Spleen (tissue), 11 donors: ENCODE results near the gene CALN1. TPM values are rescaled to one million over a fixed set of nuclear protein-coding genes. Genes with fewer than 3 reads are reported as not detected.

ENCODE experiments used
- DNase-seq: peaks from one replicate; pipeline ENCODE4 v3.0.0-alpha.2; 2020
- H3K27ac ChIP-seq, 8 donors: fragments of 200-600 bp; sonication (generic) in 7 of 8; 1 replicate in 4 of 8; 2 replicates in 4 of 8; pipeline versions ENCODE4 v1.5.0 to v1.8.0; 2016 to 2021; ENCODE audit warnings: inconsistent platforms in 4 of 8, mild to moderate bottlenecking in 4 of 8, moderate library complexity in 1 of 8
- H3K27me3 ChIP-seq, 7 donors: fragments of 200-600 bp; sonication (generic) in 6 of 7; replicated peaks in 1 of 7; 1 replicate in 4 of 7; 2 replicates in 3 of 7; pipeline versions ENCODE4 v1.5.0 to v1.8.0; 2016 to 2021; ENCODE audit warnings: inconsistent platforms in 3 of 7, mild to moderate bottlenecking in 1 of 7
- H3K36me3 ChIP-seq, 6 donors: fragments of 200-600 bp; sonication (generic) in 5 of 6; 1 replicate in 4 of 6; 2 replicates in 2 of 6; pipeline versions ENCODE4 v1.5.0 to v1.8.0; 2016 to 2021; ENCODE audit warnings: inconsistent platforms in 2 of 6
- H3K4me1 ChIP-seq, 6 donors: fragments of 200-600 bp; sonication (generic) in 5 of 6; 1 replicate in 3 of 6; 2 replicates in 3 of 6; pipeline versions ENCODE4 v1.5.0 to v1.8.0; 2016 to 2021; ENCODE audit warnings: inconsistent platforms in 3 of 6
- H3K4me3 ChIP-seq, 8 donors: fragments of 200-600 bp; sonication (generic) in 7 of 8; 1 replicate in 4 of 8; 2 replicates in 4 of 8; pipeline versions ENCODE4 v1.5.0 to v1.8.0; 2016 to 2021; ENCODE audit warnings: inconsistent platforms in 4 of 8, mild to moderate bottlenecking in 4 of 8, moderate library complexity in 2 of 8
- H3K9me3 ChIP-seq, 8 donors: fragments of 200-600 bp; sonication (generic) in 7 of 8; 1 replicate in 4 of 8; 2 replicates in 4 of 8; pipeline versions ENCODE4 v1.5.0 to v1.8.0; 2016 to 2021; ENCODE audit warnings: inconsistent platforms in 4 of 8
- CTCF ChIP-seq, 11 experiments: fragments of 200-600 bp in 7 of 11; fragments of 450-650 bp in 4 of 11; sonication (generic) in 4 of 11; IDR thresholded peaks in 8 of 11; conservative IDR thresholded peaks in 3 of 11; 1 replicate in 7 of 11; 2 replicates in 4 of 11; pipeline versions ENCODE4 v1.4.0 to v1.8.0; 2016 to 2021; ENCODE audit warnings: antibody characterized with exemption in 11 of 11, inconsistent platforms in 4 of 11, mild to moderate bottlenecking in 1 of 11
- POLR2A ChIP-seq, 3 donors: fragments of 450-650 bp; IDR thresholded peaks; one replicate each; pipeline ENCODE4 v1.5.1; 2017; ENCODE audit warnings: antibody characterized with exemption in 3 of 3, mild to moderate bottlenecking in 1 of 3
- POLR2AphosphoS5 ChIP-seq, 3 donors: sonication (generic); formaldehyde crosslinking; IDR thresholded peaks; one replicate each; pipeline ENCODE4 v1.5.1; 2017; ENCODE audit warnings: antibody characterized with exemption in 3 of 3
- WGBS, 5 donors: extraction: QIAGEN DNeasy Blood & Tissue Kit in 3 of 5; methylation state at CpG; one replicate each; pipeline versions ENCODE4 v1.1.5 to v1.1.7; 2013 to 2018; 5-methylcytosine and 5-hydroxymethylcytosine counted together
- intact Hi-C: fragments of 100-400 bp; cut with DNase I; formaldehyde crosslinking; loops from one replicate; pipeline ENCODE4 v1.15.0; 2023; ENCODE audit warnings: low total_unique reads
- polyA plus RNA-seq, 3 donors: library from polyadenylated mRNA; stranded (reverse); fragments of 200-250 nt; gene quantifications; one replicate each; pipeline ENCODE4 v1.2.1, GENCODE V29; 2013
- total RNA-seq, 7 donors: library from RNA; depleted of rRNA in 3 of 7; stranded (reverse); fragments of >200 nt in 3 of 7; fragmentation: NEBNext Ultra II Directional in 4 of 7; extraction: Animal tissue kit (Norgen Biotek cat#: 25700) in 4 of 7; gene quantifications; one replicate each; pipeline versions ENCODE4 v1.1.0 to v1.2.1, GENCODE V29; 2016 to 2021
- donor health status: healthy with polysubstance abuse.
- donor health status: DM: no; HTN: no; CAD: no; lungs with moderate emphysema.
- donor health status: DM: no; HTN: no; CAD: no.
- donor health status: Bipolar disorder and iron deficiency.
- donor health status: healthy.
- donor health status: DM: no; HTN: no; CAD: no.
- donor health status: DM: yes; HTN: yes; CAD: no.

CALN1 gene
- total and polyA plus RNA-seq, 10 donors = under 0.01 to 0.19 (median 0.03) TPM; not detected in 7

GRCh38 chr7:71865172-71865571 lies 547.0 kb downstream of the CALN1 start:
- TF ChIP-seq POLR2A (IDR thresholded peaks at IDR 0.05) (no peak), POLR2AphosphoS5 (IDR thresholded peaks at IDR 0.05) (no peak)
- Histone ChIP-seq H3K36me3 (no peaks in the 10 kb centered on the region), H3K9me3 (peaks cover 0 to 26% (median 2%) of the 10 kb centered on the region in 8 donors), H3K27me3 (no peaks in the 10 kb centered on the region), H3K27ac (no peak overlapping the region), H3K4me3 (no peak overlapping the region), H3K4me1 (no peaks in the 10 kb centered on the region)
- no peak for DNase-seq
- 53 to 77% (median 65%) methylated on average over 6 of the region's 6 CpGs for WGBS, 5 donors
- intact Hi-C loops = no loop called here

GRCh38 chr7:71864130-71864529 lies 548.0 kb downstream of the CALN1 start:
- no peak overlapping the region for H3K27ac ChIP-seq
- peaks cover 0 to 26% (median 2%) of the 10 kb centered on the region in 8 donors for H3K9me3 ChIP-seq
- no peaks in the 10 kb centered on the region for H3K4me1 ChIP-seq
- H3K36me3 ChIP-seq = no peaks in the 10 kb centered on the region
- no peak for DNase-seq
- WGBS, 5 donors = 82 to 90% (median 85%) methylated on average over 4 of the region's 4 CpGs
- TF ChIP-seq CTCF (IDR thresholded peaks at IDR 0.05 in 8 of 11, conservative IDR thresholded peaks at IDR 0.05 in 3 of 11) = no peak
- TF ChIP-seq POLR2AphosphoS5 (IDR thresholded peaks at IDR 0.05) = no peak
- TF ChIP-seq POLR2A (IDR thresholded peaks at IDR 0.05) = no peak
- no peaks in the 10 kb centered on the region for H3K27me3 ChIP-seq
- intact Hi-C loops = no loop called here
- no peak overlapping the region for H3K4me3 ChIP-seq

DNA sequence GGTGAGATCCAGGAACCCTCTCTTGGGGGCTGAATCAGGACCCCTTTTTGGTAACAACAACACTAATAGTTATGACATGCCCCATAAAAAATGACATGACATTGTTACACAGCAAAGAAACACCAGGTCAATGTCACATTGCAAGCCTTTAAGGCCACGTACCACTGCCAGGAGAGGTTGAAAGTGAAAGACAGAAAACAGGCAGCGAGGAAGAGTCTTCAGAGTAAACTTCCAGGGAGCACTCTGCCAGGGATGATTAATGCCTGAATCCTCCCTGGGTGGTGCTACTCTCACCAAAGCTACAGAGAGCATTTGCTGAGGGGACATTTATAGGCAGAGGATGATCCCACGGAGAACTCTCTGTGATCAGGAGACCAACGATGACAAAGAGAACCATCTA lies 551.6 kb downstream of the CALN1 start:
- Histone ChIP-seq H3K9me3 (peaks cover 0 to 6% (median 2%) of the 10 kb centered on the region in 8 donors), H3K27me3 (no peaks in the 10 kb centered on the region), H3K36me3 (no peaks in the 10 kb centered on the region), H3K27ac (no peak overlapping the region), H3K4me1 (no peaks in the 10 kb centered on the region), H3K4me3 (no peak overlapping the region)
- intact Hi-C loops = no loop called here
- no peak for TF ChIP-seq POLR2AphosphoS5 (IDR thresholded peaks at IDR 0.05)
- no peak for TF ChIP-seq POLR2A (IDR thresholded peaks at IDR 0.05)
- TF ChIP-seq CTCF (IDR thresholded peaks at IDR 0.05 in 8 of 11, conservative IDR thresholded peaks at IDR 0.05 in 3 of 11) = no peak
- WGBS, 5 donors = 60 to 75% (median 72%) methylated on average over 4 of the region's 4 CpGs
- DNase-seq = no peak

GRCh38 chr7:71857338-71857737 lies 554.8 kb downstream of the CALN1 start:
- Histone ChIP-seq H3K27me3 (no peaks in the 10 kb centered on the region), H3K36me3 (no peaks in the 10 kb centered on the region), H3K4me1 (no peaks in the 10 kb centered on the region), H3K9me3 (peaks cover 0 to 6% (median 0%) of the 10 kb centered on the region in 8 donors), H3K4me3 (no peak overlapping the region), H3K27ac (no peak overlapping the region)
- TF ChIP-seq CTCF (IDR thresholded peaks at IDR 0.05 in 8 of 11, conservative IDR thresholded peaks at IDR 0.05 in 3 of 11) = no peak
- TF ChIP-seq POLR2AphosphoS5 (IDR thresholded peaks at IDR 0.05) = no peak
- no peak for TF ChIP-seq POLR2A (IDR thresholded peaks at IDR 0.05)
- WGBS, 5 donors = 78 to 86% (median 84%) methylated on average over 6 of the region's 6 CpGs
- DNase-seq = no peak
- intact Hi-C loops = no loop called here
